Left lung (tissue), 10 donors: Measurements from ENCODE around the gene FAM72B. TPM values are rescaled to one million over a fixed set of nuclear protein-coding genes. Genes with fewer than 3 reads are reported as not detected.
A peak's percentile ranks its signal among the peaks of the same experiment; 100 is the strongest.
"Not testable (repeated sequence)": the region's sequence is repeated elsewhere in the genome, so short reads cannot be mapped to it uniquely, and the experiment has no call there.

Experiments used
- ATAC-seq: fragments of 200-7000 bp; cut with Tn5 transposase; one replicate; pipeline ENCODE4 v1.9.1; 2020; ENCODE audit warnings: moderate library complexity
- DNase-seq, 4 donors: peaks; one replicate each; pipeline ENCODE4 v3.0.0-alpha.2; 2013 to 2020
- H3K27ac ChIP-seq, 2 donors: fragments of 200-600 bp; sonication (generic) in 1 of 2; one replicate each; pipeline versions ENCODE4 v1.5.0 to v1.8.0; 2020 to 2021
- H3K27me3 ChIP-seq, 2 donors: fragments of 200-600 bp; sonication (generic) in 1 of 2; one replicate each; pipeline versions ENCODE4 v1.5.0 to v1.8.0; 2020 to 2021
- H3K36me3 ChIP-seq, 2 donors: fragments of 200-600 bp; sonication (generic) in 1 of 2; one replicate each; pipeline versions ENCODE4 v1.5.0 to v1.8.0; 2020 to 2021
- H3K4me1 ChIP-seq, 2 donors: fragments of 200-600 bp; one replicate each; pipeline ENCODE4 v1.8.0; 2021
- H3K4me3 ChIP-seq, 2 donors: fragments of 200-600 bp; sonication (generic) in 1 of 2; one replicate each; pipeline versions ENCODE4 v1.5.0 to v1.8.0; 2020 to 2021; ENCODE audit warnings: mild to moderate bottlenecking in 1 of 2
- H3K9me3 ChIP-seq, 2 donors: fragments of 200-600 bp; sonication (generic) in 1 of 2; one replicate each; pipeline versions ENCODE4 v1.5.0 to v1.8.0; 2020 to 2021
- intact Hi-C, 2 donors: fragments of 100-400 bp; cut with DNase I; formaldehyde crosslinking; loops; one replicate each; pipeline versions ENCODE4 v1.11.2 to v1.14.2; 2022
- polyA plus RNA-seq, 6 donors: library from polyadenylated mRNA; unstranded; fragments of 120-200 nt; gene quantifications; one replicate each; pipeline ENCODE4 v1.2.1, GENCODE V29; 2013; ENCODE audit not compliant: insufficient read length in 6 of 6
- total RNA-seq, 2 donors: library from RNA; stranded (reverse); fragmentation: NEBNext Ultra II Directional; extraction: Animal tissue kit (Norgen Biotek cat#: 25700); gene quantifications; one replicate each; pipeline ENCODE4 v1.2.1, GENCODE V29; 2021
- donor health status: DM: no; HTN: yes; CAD: no.
- donor health status: DM: no; HTN: no; CAD: no.

The FAM72B gene
- total and polyA plus RNA-seq, 8 donors, result 1.1 to 5.7 (median 3.8) TPM

GRCh38 chr1:121187914-121188313 lies 3.8 kb upstream of the FAM72B start:
- H3K36me3 ChIP-seq, ATAC-seq, intact Hi-C loops, DNase-seq, H3K9me3 ChIP-seq, H3K4me1 ChIP-seq, H3K27ac ChIP-seq, H3K27me3 ChIP-seq: not testable (repeated sequence)
- peak overlapping the region in 1 of 2 donors; percentile 20 for H3K4me3 ChIP-seq

- H3K4me3 ChIP-seq, result not testable (repeated sequence)
These were observed 2.1 kb upstream of the FAM72B start for GRCh38 chr1:121186191-121186590.

GRCh38 chr1:121185140-121185708 lies 1.1 kb upstream of the FAM72B start:
- Histone ChIP-seq H3K4me3 (peak overlapping the region in 1 of 2 donors; percentile 37), H3K27ac (peak overlapping the region in 1 of 2 donors; percentile 63)
- H3K4me1 ChIP-seq, H3K27me3 ChIP-seq, H3K9me3 ChIP-seq, intact Hi-C loops, H3K36me3 ChIP-seq: not testable (repeated sequence)
- peak in 1 of 4 donors; percentile 20 for DNase-seq
- peak; percentile 40 for ATAC-seq

More at GRCh38 chr1:121186191-121186590, 2.1 kb upstream of the FAM72B start:
- ATAC-seq, H3K27me3 ChIP-seq, intact Hi-C loops, H3K36me3 ChIP-seq, H3K9me3 ChIP-seq, H3K4me1 ChIP-seq, H3K27ac ChIP-seq: not testable (repeated sequence)
- DNase-seq, result peak in 1 of 4 donors; percentile 24

- H3K9me3 ChIP-seq, ATAC-seq, intact Hi-C loops, H3K4me1 ChIP-seq, H3K36me3 ChIP-seq, H3K27ac ChIP-seq, H3K27me3 ChIP-seq: not testable (repeated sequence)
- peak overlapping the region in 1 of 2 donors; percentile 34 for H3K4me3 ChIP-seq
- peak in 2 of 4 donors; percentile 29 to 39 for DNase-seq
These were observed 273 bp downstream of the FAM72B start for GRCh38 chr1:121183867-121184266.

- DNase-seq, H3K27me3 ChIP-seq, H3K4me1 ChIP-seq, H3K27ac ChIP-seq, intact Hi-C loops, H3K4me3 ChIP-seq, ATAC-seq, H3K36me3 ChIP-seq, H3K9me3 ChIP-seq: not testable (repeated sequence)
These were observed 5.9 kb downstream of the FAM72B start for GRCh38 chr1:121178197-121178596.

GRCh38 chr1:121176649-121177048 lies 7.5 kb downstream of the FAM72B start:
- H3K4me1 ChIP-seq, H3K27ac ChIP-seq, H3K4me3 ChIP-seq, ATAC-seq, H3K27me3 ChIP-seq, DNase-seq, intact Hi-C loops, H3K36me3 ChIP-seq, H3K9me3 ChIP-seq: not testable (repeated sequence)

- H3K4me1 ChIP-seq, ATAC-seq, DNase-seq, H3K36me3 ChIP-seq, H3K9me3 ChIP-seq, H3K27me3 ChIP-seq, H3K27ac ChIP-seq, intact Hi-C loops, H3K4me3 ChIP-seq: not testable (repeated sequence)
These were observed 15.9 kb downstream of the FAM72B start for GRCh38 chr1:121168152-121168668.

GRCh38 chr1:121167225-121167738 lies 16.9 kb downstream of the FAM72B start:
- H3K36me3 ChIP-seq, intact Hi-C loops, H3K4me1 ChIP-seq, DNase-seq, H3K27me3 ChIP-seq, H3K27ac ChIP-seq, H3K9me3 ChIP-seq, ATAC-seq, H3K4me3 ChIP-seq: not testable (repeated sequence)

- H3K4me1 ChIP-seq, H3K27ac ChIP-seq, H3K9me3 ChIP-seq, intact Hi-C loops, H3K4me3 ChIP-seq, H3K36me3 ChIP-seq, H3K27me3 ChIP-seq, DNase-seq: not testable (repeated sequence)
- ATAC-seq, result peak; percentile 69
These were observed 18.8 kb downstream of the FAM72B start for GRCh38 chr1:121165296-121165695.

- H3K27ac ChIP-seq, H3K4me3 ChIP-seq, intact Hi-C loops, H3K9me3 ChIP-seq, H3K27me3 ChIP-seq, H3K4me1 ChIP-seq, H3K36me3 ChIP-seq: not testable (repeated sequence)
- DNase-seq, result peak in 1 of 4 donors; percentile 32
- ATAC-seq, result peak; percentile 68
These were observed 20.0 kb downstream of the FAM72B start for GRCh38 chr1:121163850-121164757.

GRCh38 chr1:121161199-121161901 lies 22.8 kb downstream of the FAM72B start:
- ATAC-seq, H3K27me3 ChIP-seq, DNase-seq, H3K4me3 ChIP-seq, H3K4me1 ChIP-seq, H3K36me3 ChIP-seq, H3K27ac ChIP-seq, H3K9me3 ChIP-seq, intact Hi-C loops: not testable (repeated sequence)

- H3K4me3 ChIP-seq, H3K36me3 ChIP-seq, DNase-seq, H3K27me3 ChIP-seq, intact Hi-C loops, H3K4me1 ChIP-seq, H3K9me3 ChIP-seq, H3K27ac ChIP-seq: not testable (repeated sequence)
- peak; percentile 15 for ATAC-seq
These were observed 24.0 kb downstream of the FAM72B start for GRCh38 chr1:121160118-121160517.

- H3K4me1 ChIP-seq, DNase-seq, H3K27me3 ChIP-seq, H3K27ac ChIP-seq, H3K4me3 ChIP-seq, H3K36me3 ChIP-seq, intact Hi-C loops, H3K9me3 ChIP-seq: not testable (repeated sequence)
- ATAC-seq, result peak; percentile 51
These were observed 26.5 kb downstream of the FAM72B start for GRCh38 chr1:121157609-121158008.
